Stimulated activated CD4-positive, alpha-beta T cell treated with anti-CD3 and anti-CD28 coated beads, Interleukin-4, amount 100 ng/mL, for 4 hours (primary cell): ENCODE results near the gene PLEKHA8.
A peak's percentile ranks its signal among the peaks of the same experiment; 100 is the strongest.

ENCODE experiments used
- DNase-seq, 2 experiments: peaks; one replicate each; pipeline ENCODE4 v3.0.0-alpha.2; 2020

The PLEKHA8 gene

DNA sequence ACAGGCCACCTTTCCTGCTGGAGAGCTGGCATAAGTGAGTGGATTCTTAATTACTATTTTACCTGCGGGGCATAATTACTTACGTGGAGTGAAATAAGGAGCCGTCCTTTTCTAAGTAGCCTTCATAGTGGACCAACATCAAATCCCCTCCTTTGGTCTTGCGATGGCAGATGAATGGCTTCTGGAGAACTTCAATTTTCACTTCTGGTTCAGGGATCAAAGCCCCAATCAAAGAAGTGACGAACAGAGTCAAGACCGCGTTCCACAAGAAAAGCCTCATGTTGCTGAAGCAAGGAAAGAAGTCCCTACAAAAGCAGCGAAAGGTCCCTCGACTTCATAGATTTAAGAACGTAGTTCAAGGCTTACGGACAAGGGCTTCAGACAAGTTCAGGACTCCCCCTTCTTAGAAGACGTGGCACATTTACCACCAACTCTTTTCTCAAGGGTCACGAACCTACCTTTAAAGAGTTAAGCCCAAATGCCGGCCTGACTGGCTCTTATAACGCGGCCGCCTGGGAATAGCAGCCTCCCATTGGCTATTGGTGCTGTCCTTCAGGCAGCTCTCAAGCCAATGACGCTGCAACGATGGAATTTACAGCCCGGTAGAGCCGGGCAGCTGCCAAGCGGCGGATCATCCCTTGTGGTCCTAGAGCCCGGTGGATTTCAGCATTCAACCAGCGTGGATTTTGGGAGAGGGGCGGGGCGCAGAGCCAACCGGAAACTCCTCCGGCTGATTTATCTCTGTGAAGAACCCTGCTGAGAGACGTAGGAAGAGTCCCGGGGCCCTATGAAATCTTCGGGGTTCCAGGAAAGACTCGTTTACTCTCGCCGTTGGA, 1.8 kb upstream of the PLEKHA8 start, which contains the start of gene FKBP14:
Gene FKBP14 (minus strand): TSS at position 474 of the 836 bp plus-strand sequence. CDS start 194 bp downstream, at position 280.
- DNase-seq, result peak; percentile 82 to 92

DNA sequence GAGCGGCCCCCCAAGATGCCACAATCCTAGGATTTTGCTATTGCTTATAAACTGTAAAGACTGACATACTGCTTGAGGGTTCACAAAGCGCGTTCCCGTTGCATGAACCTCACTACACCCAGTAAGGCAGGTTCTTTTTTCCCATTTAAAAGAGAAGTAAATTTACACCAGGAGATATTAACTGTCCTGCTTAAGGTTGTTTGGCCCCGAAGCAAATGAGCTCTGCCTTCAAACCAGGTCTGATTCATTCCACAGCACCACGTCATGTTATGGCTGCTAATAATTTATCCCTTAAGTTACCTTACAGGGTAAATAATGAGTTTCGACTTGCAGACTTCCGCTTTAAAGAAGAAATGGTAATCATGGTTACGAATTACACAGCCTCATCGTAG, 1.2 kb upstream of the PLEKHA8 start:
- DNase-seq, result peak; percentile 12 to 30

GRCh38 chr7:30027740-30028215, 434 bp upstream of the PLEKHA8 start:
- DNase-seq, result no peak

- no peak for DNase-seq
These were observed 780 bp downstream of the PLEKHA8 start for GRCh38 chr7:30028749-30029635.

- peak in 1 of 2 experiments; percentile 3 for DNase-seq
These were observed 1.5 kb downstream of the PLEKHA8 start for GRCh38 chr7:30029696-30030095.

- DNase-seq, result no peak
These were observed 4.3 kb downstream of the PLEKHA8 start for GRCh38 chr7:30032310-30033125.

DNA sequence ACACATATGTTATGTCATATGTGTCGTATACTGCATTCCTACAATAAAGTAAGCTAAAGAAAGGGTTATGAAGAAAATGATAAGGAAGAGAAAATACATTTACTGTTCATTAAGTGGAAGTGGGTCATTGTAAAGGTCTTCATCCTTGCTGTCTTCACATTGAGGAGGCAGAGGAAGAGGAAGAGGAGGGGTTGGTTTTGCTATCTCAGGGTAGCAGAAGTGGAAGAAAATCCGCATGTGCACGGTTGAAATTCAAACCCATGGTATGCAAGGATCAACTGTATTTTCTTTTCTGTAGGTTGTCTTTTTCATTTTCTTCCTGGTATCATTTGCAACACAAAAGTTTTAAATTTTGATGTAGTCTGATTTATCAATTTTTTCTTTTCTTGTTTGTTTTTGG, 6.3 kb downstream of the PLEKHA8 start:
- DNase-seq, result no peak

- DNase-seq, result no peak
These were observed 8.0 kb downstream of the PLEKHA8 start for GRCh38 chr7:30036220-30036619.

DNA sequence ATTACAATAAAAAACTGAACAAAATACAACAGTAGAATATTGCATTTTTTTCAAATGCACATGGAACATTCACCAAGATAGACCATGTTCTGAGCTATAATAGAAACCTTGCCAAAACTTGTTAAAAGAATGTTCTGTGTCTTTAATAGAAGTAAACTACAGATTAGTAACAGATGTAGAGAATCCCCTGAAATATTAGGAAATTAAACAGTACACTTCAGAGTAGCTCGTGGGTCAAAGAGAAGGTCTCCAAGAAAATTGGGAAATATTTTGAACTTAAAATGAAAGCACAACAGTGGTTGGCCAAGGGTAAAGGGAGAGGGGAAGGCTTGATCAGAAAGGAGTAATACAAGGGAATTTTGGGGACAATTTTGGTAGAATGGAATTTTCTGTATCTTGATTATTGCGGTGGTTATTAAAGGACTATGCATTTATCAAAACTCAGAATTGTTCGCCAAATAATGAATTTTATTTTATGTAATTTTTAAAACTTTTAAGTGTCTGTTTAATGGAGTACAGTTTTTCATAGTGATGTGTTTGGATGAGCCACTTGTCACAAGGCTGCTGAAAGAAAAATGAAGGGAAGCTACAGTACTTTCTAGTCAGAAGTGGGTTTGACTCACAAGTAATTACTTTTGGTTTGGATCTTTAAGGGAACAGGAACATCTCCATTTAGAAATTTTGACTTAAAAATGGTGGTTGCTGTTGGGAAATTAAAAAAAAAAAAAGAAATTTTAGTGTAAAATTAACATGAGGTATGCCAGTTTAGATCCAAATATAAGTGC, 10.2 kb downstream of the PLEKHA8 start:
- no peak for DNase-seq

- DNase-seq, result no peak
These were observed 12.7 kb downstream of the PLEKHA8 start for GRCh38 chr7:30040938-30041337.

GRCh38 chr7:30041526-30042269, 13.5 kb downstream of the PLEKHA8 start:
- DNase-seq, result no peak

GRCh38 chr7:30046127-30046770, 18.0 kb downstream of the PLEKHA8 start:
- no peak for DNase-seq

GRCh38 chr7:30047124-30047523, 18.9 kb downstream of the PLEKHA8 start:
- no peak for DNase-seq

- DNase-seq, result no peak
These were observed 20.4 kb downstream of the PLEKHA8 start for GRCh38 chr7:30048582-30048981.

- DNase-seq, result no peak
These were observed 21.0 kb downstream of the PLEKHA8 start for GRCh38 chr7:30049173-30049572.

DNA sequence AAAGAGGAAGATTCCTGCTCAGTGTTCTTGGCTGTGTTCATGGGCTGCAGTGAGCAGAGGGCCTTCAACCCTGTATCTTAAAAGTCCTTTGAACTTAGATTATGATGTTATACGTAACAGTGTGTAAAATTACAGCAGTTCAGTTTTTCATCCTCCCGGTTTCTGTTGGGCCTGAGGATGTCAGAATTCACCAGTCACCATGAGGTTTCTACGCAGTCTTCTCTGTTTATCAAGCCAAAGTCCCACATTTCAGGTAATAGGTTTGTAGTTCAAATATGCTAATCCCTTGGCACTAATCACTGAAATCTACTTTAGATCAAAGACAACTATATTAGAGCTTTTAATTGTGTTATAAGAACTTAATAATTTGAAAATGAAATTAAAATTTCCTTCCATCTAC, 24.9 kb downstream of the PLEKHA8 start:
- DNase-seq, result no peak

GRCh38 chr7:30057741-30058140, 29.5 kb downstream of the PLEKHA8 start:
- no peak for DNase-seq

GRCh38 chr7:30061786-30062185, 33.6 kb downstream of the PLEKHA8 start:
- DNase-seq, result peak; percentile 17 to 19

GRCh38 chr7:30062587-30062986, 34.4 kb downstream of the PLEKHA8 start:
- DNase-seq, result no peak

GRCh38 chr7:30065746-30066145, 37.5 kb downstream of the PLEKHA8 start:
- no peak for DNase-seq

GRCh38 chr7:30066687-30067086, 38.5 kb downstream of the PLEKHA8 start:
- no peak for DNase-seq
